Measurements from ENCODE around the gene CD164L2. TPM values are rescaled to one million over a fixed set of nuclear protein-coding genes. Genes with fewer than 3 reads are reported as not detected.
A peak's percentile ranks its signal among the peaks of the same experiment; 100 is the strongest.
"Not testable (repeated sequence)": the region's sequence is repeated elsewhere in the genome, so short reads cannot be mapped to it uniquely, and the experiment has no call there.

CD164L2 gene
- polyA plus RNA-seq (ENCODE audit: insufficient read length) = 0.13 TPM
- long read RNA-seq, donor 1, partial matches to known transcripts = 0 of 1 reads
- long read RNA-seq, donor 1, other reads (novel, unspliced or antisense) = 0 of 1 reads
- long read RNA-seq, donor 2 = 0 reads
- long read RNA-seq, donor 3 = 0 reads
- long read RNA-seq, donor 4 = 0 reads
- long read RNA-seq, donor 5 = 0 reads
- long read RNA-seq, donor 6 = 0 reads
- long read RNA-seq, donor 7 = 0 reads
- long read RNA-seq, donor 8 = 0 reads

DNA sequence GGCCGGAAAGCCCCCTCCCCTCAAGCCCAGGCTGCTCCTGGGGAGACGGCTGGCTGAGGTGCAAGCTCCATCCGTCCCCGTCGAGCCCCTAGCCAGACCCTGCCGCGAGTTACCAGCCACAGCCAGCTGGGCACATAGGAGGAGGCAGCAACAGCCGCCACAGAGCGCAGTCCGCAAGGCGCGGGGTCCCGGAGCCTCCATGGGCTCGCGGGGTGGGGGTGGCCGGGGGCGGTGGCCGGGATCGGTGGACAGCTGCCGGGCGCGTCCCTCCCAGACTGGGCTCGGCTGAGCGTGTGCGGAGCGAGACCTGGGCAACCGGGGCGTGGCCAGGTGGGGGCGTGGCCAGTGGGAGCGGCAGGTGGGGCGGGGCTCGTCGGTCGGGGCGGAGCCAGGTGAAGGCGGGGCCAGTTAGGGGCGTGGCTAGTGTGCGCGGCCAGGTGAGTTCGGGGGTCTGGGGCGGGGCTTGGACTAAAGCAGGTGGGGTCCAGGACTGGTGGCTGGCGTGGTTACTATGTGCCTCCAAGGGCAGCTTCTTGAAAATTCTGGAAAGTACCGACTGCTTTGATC lies at the start of gene CD164L2:
Gene CD164L2, minus strand, starts transcription at position 295 of the 567 bp plus-strand sequence. Its CDS starts 94 bp downstream, at position 201.
- no peak for DNase-seq

DNA sequence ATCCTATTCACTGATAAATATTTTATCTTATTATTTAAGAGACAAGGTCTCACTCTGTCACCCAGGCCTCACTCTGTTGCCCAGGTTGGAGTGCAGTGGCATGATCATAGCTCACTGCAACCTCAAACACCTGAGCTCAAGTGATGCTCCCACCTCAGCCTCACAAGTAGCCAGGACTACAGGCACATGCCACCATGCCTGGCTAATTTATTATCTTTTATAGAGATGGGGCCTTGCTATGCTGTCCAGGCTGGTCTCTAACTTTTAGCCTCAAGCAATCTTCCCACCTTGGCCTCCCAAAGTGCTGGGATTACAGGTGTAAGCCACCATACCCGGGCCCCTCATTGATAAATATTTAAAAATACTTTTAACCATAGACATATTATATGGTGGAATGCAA lies 49.6 kb upstream of the CD164L2 start:
- not testable (repeated sequence) for DNase-seq

DNA sequence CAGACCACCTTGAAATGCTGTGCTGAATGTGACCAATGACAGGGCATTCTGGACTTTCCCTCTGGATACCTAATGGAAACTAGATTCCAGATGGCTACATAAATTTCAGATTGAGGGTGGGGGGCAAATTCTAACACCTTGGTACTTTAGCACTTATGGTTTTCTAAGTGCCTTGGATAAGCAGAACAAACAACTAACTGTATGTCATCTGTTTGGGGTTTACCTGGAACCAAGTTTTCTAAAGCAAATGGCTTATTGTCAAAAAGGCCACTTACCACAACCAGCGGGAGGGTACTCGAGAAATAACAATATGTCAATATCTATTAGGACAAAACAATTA lies 48.4 kb upstream of the CD164L2 start:
- DNase-seq = no peak

DNA sequence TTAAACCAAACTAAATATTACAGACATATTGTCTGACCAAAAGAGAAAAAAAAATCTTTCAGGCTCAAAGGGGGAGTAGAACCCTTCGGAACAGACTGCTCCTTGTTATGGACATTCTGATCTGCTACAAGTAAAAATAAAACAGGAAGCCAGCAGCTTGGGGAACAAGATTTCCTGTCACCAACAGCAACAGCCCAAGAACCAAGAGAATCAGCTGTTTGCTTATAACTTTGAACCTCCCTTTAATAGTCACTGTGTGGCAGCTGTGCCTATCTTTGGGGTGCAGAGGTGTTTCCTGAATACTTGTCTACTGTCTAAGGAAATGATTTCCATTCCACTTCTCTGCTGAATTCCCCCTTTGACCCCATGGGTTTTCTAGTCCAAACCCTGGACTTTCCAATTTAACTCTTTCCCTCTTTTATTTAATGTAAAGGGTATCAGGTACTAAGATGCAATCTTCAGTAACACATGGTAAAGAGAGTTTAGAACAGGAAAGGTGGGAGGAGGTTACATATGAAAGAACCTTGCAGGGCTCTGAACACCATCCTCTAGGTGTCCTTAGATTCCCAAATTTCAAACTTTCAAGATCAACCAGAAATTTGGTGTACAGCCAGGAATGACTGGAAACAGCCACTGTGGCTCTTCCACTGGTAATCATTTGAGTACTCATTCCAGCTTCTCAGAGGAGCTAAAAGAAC lies 47.9 kb upstream of the CD164L2 start:
- DNase-seq = no peak

DNA sequence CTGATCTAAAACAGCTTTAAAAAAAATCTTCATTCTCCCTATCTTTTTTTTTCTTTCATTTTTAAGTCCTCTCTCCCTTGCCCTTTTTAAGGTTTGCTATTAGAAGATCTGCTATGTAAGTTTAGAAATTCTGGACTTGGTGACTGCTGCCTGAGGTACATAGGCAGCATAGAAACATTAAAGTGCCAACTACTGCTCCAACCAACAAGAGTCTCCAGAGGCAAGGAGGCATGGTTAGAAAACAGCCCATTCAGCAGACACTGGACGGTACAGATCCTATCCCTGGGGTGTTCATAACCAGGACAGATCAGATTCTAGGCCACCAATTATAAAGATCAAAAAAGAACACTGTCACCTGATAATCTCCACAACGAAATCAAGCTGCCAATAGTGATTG lies 45.9 kb upstream of the CD164L2 start:
- DNase-seq = no peak

DNA sequence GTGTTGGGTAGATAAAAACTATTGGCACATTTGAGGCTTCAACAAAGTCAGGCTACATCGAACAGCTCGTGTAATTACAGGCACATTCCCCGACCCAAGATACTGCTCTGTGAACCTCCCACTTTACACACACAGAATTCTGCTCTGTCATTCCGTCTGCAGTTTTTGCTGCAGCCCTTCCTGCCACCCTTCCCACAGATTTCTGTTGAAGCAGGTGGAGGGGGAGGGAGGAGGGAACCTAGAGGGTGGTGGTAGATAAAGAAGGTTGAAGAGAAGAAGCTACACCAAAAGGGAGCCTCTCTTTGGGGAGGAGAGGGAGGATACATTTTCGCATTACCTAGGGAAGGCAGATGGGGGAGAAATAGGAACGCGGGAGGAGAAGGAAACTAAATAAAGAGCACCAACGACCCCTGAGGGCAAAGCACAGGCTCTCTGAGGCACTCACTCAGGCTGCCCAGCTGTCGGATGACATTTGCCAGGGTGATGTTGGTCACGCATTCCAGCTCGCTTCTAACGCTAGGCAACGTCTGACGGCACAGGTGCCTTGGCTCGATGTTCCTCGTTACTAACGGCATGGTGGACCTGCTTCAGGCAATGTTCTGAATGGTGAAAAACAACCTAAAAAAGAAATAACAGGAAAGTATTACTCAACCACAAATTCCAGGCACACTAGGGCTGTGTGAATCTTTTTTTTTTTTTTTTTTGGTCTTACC lies 45.3 kb upstream of the CD164L2 start:
- DNase-seq = peak; percentile 46

DNA sequence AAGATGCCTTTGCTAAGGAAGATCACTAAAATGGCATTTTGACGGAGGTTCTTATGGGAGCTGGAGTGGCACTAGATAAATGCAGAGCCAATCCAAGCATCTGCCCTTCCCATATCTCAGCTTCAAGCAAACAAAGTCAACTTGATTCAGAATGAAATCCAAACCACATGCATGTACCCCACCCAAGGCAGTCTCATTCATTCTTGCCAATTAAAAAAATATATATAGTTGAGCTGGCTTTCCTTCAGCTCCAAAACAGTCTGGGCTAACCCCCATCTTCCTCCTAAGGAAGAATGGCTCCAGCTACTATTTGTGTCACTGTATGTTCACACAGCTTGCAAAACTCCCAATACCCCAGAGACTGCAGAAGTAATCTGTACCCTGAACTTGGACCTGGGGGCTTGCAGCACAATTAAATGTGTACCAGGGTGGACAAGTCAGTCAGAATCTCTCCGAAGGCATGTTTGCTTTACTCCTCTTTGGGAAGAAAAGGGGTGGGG lies 44.7 kb upstream of the CD164L2 start:
- no peak for DNase-seq

DNA sequence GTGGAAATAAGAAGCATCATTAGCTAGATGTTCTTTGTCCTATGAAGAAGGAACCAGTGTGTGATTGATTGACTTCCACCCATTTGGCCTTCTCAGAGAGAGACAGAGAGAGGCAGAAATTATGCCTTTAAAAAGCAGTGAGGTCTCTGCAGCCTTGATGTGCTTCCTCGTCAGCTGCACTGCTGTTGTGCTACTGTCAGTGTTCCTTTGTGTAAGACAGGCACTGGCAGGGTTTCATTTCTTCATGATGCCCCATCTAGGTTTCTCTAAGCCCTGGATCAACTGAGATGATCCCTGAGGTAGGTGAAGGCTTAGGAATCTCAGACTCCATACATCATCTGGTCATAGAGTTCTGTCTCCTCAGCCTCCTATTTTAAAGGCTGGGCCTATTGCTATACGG lies 44.2 kb upstream of the CD164L2 start:
- no peak for DNase-seq

DNA sequence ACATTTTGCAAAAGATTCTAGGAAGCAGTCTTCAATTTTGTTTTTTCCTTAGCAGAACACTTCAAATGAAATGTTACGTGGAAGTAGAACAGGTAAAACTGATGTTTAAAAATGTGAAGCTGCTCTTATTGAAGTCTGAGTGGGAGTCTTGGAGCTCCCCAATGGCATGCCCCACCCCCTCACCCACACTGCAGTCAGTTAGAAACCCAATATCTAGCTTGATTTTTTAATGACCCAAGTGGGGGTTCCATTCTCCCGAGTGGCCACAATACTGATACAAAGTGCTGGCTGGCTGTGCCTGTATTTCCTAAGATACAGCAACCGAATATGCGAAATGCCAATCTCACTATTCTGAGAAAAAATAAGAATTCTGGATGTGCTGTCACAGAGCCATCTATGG lies 40.6 kb upstream of the CD164L2 start:
- DNase-seq = no peak

DNA sequence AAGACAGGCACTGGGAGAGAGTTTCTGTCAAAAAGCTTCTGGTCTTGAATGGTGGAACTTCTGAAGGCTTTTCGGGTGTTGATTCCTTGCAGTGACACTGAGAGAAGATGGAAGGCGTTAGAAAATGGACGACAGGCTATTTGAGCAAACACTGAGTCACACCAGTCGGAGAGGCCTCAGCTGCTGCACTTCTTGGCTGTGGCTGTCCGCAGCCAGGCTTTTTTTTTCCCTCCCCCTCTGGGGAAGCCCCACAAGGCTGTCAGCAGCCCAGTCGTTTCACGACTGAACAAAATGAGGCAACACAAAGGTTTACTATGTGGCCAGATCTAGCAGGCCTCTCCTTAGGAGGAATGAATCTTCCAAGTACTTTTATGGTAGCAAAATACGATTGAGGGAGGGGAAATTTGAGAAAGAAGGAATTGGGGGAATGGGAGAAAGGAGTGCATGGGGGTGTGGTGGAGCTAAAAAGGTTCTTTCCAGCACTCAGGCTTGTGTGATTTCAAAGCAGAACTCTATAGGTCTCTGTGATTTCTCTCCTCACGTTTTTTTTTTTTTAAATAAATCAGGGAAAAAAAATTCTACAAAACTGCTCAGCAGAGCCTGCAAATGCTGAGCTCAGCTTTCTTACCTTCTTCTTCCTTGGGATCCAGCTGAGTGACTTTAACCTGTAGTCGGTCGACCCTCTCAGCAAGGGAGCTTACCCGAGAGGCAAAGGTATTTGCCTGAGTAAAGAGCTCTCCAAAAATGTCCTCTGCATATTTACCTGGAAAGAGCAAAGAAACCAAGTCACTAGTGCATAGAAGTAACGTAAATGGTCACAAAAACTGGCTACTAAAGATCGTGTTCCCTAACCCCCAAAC lies 35.4 kb upstream of the CD164L2 start:
- DNase-seq = no peak

DNA sequence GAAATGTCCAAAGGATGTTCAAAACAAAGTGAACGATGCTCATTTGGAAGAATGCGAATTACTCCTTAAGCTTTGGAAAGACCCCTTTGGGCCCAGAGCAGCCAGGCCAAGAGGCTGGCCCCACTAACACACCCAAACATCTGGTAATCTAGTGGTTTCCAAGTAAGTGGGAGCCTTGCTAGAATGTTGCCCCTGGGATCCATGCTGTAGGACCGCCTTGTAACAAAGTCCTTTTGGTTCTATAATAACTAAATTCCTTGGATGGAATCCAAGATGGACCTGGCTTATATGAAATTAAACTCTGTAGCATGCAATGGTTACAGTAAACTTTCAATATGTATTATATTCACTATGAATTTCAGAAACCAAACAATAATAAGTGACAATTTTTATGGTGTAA lies 34.6 kb upstream of the CD164L2 start:
- no peak for DNase-seq

DNA sequence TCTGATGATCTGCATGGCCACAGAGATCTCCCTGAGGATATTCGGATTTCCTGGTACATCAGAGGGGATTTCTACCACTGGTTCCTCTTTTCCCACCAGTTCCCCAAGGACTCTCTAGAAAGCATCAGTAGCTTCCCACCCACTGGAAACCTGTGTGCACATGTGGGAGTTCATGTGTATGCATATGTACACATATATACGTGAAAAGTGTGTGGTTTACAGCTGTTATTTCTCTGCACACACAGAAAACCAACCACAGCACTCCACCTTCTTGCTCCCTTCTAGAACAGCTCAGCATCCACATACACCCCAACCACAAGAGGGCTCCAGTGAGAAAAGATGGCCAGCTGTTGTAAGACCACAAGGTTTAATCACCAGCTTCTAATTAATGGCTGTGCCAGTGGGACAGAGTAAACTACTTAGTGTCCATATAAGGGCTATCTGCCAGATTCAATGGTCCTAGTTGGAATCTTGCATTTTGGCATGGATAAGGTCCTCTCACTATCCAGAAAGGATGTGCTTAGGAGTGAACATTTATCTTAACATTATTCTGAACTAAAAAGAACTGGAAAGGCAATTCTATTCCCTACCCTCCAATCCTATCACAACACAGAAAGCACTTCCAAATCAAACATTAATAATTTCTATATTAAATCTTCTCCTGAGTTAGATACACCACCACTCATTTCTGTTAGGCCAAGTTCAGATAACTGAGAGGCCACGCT lies 33.4 kb upstream of the CD164L2 start:
- DNase-seq = no peak

DNA sequence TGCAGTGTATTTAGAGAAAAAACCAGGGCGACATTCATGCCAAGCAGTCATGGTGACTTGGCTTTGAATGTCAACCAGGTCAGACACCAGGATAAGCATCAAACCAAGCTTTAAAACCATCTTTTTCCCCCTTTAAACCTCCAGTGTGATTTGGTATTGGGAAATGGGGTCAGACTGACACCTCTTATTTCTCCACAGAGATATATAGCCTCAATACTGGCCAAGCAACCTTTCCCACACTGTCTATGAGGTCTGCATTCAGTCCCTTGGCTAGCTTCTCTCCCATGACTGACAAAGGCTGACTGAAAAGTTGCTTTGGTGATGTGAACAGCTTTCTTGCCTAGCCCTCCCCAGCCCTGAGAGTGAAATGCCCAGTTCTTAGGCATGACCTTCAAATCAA lies 31.0 kb upstream of the CD164L2 start:
- no peak for DNase-seq

DNA sequence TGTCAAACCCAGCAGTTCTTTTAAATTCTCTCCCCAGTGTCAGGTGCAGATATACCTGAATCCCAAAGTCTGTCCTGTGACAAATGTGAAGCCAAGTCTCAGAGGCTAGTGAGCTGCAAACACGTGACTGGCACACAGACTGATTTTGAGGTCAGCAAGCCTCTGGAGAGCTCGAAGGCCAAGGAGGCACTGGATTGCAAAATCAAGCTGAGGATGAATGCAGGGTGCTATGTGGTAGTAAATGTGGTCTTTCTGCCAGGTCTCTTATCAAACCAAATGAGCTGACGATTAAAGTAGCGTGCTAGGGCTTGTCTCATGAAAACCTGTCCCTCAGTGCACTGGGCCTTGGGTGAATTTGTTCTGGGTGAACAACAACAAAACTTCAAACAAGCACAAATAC lies 29.9 kb upstream of the CD164L2 start:
- DNase-seq = no peak

DNA sequence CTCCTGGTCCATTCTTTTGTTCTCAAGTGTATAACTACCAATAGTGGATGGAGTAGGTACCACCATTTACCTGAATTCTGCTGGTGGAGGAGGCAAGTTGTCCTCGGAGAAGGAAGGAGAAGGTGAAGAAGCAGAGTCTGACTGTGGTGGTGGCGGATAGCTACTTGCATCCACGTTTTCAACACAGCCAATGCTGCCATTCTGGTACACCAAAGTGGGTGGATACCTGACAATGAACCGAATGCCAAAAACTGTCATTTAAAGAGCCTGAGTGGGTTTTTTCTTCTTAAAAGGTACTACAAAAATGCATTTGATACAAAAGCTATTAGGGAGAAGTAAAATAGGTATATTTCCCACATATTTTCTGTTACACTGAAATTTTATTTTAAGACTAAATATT lies 29.4 kb upstream of the CD164L2 start:
- DNase-seq = no peak

DNA sequence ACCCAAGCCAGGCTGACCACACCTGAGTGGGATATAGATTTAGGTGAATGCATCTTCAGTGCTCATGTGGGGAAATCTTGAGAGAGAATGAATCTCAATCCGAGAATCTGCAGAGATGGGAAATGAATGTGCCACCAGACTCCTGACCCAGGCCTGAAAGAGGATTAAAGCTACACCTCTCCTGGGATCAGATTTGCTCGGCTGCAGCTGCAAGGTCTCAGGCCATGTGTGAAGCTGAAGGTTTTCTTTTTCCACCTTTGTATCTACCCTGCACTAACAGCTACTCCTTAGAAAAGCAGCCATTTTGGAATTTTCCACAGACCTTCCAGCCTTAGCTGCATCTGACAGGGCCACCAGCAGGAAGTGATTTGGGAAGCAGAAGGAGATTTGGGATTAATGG lies 27.6 kb upstream of the CD164L2 start:
- no peak for DNase-seq

DNA sequence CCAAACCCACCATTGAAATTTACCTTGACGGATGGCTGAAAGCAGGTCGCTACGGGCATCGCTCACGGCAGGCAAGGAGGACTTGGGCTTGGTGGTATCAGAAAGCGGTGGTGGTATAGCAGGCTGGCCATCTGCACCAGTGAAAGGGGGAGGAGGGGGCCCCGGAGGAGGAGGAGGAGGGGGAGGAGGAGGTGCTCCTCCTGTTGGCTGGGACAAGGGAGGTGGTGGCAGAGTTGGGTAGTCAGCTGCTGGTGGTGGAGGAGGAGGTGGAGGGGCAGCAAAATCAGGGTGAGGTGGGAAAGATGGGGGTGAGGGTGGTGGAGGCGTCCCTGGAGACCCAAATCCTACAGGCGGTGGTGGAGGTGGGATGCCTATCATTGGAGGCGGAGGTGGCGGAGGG lies 26.5 kb upstream of the CD164L2 start:
- no peak for DNase-seq

DNA sequence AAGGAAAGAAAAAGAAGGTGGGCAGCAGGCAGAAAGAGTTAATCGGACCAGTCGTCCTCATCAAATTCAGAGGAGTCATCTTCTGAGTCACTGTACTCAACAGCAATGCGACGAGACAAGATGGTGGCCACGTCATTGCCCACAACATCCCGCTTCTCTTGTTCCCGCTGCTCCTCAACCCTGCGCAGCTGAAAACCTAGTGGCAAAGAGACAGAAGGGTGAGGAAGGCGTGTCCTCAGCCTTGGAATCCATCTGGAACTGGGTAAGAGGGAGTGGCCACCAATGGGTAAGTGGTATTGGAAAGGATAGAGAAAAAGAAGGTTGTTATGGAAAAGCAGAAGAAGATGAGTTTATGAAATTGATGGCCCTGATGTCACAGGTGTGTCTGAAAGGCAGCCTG lies 25.0 kb upstream of the CD164L2 start:
- DNase-seq = no peak

DNA sequence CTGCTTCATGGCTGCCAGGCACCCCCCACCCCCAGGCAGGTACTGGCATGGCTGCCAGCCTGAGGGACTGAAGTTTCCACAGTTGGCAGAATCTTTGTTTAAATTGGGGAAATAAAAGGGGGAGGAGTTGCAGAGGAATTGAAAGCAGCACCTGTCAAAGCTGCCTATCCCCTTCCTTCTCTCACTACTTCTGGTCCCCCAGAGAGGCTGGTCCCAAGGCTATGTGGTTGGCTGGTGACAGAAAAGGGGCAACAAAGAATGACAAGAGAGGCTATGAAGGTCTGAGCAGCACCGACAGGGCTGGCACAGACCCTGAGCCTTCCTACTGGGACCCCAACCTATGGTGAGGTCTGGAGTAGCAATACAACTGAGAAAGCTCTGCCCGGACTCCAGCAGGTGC lies 23.7 kb upstream of the CD164L2 start:
- not testable (repeated sequence) for DNase-seq

DNA sequence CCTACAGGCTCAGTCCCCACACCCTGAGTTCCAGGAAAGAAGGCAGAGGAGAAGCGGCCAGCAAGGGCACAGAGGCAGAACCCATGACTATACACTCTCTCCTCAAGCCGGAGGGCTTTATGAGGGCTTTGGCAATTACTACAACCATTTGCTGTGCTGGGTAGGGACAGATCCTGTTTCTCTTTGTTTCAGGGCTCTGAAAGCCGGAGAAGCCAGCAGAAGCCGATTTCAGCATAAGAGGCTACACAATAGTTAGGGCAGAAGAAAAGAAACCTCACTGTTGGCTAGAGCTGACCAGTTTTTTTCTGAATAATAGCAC lies 23.2 kb upstream of the CD164L2 start:
- DNase-seq = no peak

DNA sequence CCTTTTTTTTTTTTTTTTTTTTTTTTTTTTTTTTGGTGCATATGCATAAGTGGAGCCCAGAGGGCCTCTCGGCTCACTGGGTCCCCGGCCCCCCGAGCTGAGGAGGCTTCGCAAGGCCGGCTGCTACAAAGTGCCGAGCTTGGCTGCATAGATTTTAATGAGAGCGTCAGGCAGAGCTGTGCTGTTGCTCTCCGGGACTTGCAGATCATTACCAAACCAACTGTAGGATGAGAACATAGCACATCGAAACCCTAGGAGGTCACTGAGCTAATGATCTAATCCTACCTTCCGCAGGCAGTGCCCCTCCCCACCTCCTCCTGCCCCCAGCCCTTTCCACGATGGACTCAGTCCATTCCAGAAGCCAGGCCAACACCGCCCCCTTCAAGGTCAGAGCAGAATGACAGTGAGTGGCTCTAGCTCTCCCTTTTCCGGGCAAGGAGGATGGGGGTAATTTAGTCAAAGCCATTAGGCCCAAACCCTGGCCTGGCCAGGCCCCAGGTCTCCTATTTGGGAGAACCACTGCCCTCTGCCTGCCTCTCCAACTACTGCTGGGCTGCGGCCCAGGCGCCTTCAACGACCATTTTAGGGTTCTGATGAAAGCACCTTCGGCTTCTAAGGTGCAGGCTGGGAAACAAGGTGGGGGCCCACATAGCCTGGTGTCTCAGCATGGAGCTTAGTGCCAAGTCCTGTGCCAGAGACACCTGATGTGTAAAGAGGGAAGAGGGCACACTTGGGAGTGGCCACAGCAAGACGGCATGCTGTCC lies 22.6 kb upstream of the CD164L2 start:
- not testable (repeated sequence) for DNase-seq

Measured in left kidney (tissue), 8 donors.